Activated naive CD4-positive, alpha-beta T cell treated with anti-CD3 and anti-CD28 coated beads, Interleukin-2, amount 10 ng/mL, durations not matched to agents 7 days and 5 days (primary cell): ENCODE results near the gene ADORA2B.
"Not testable (repeated sequence)": the region's sequence is repeated elsewhere in the genome, so short reads cannot be mapped to it uniquely, and the experiment has no call there.

ENCODE experiments used
- CTCF ChIA-PET: fragments of 350-600 bp; sonication (Branson Sonifier 250); formaldehyde crosslinking; loops from one replicate; lab custom pipeline; 2021; ENCODE audit warnings: antibody characterized with exemption; lab: Charles Lee
- DNase-seq: peaks from one replicate; pipeline ENCODE4 v3.0.0-alpha.2; 2020
- H3K27ac Mint-ChIP-seq: one replicate; pipeline ENCODE4 v1.8.0; 2021; ENCODE audit warnings: mild to moderate bottlenecking, moderate library complexity, mixed read lengths
- H3K27me3 Mint-ChIP-seq: one replicate; pipeline ENCODE4 v1.8.0; 2021; ENCODE audit warnings: mild to moderate bottlenecking, mixed read lengths
- H3K36me3 Mint-ChIP-seq: one replicate; pipeline ENCODE4 v1.8.0; 2021; ENCODE audit warnings: mixed read lengths
- H3K4me1 Mint-ChIP-seq: one replicate; pipeline ENCODE4 v1.8.0; 2021; ENCODE audit warnings: mixed read lengths
- H3K4me3 Mint-ChIP-seq: one replicate; pipeline ENCODE4 v1.8.0; 2021; ENCODE audit warnings: mild to moderate bottlenecking, moderate library complexity, mixed read lengths
- H3K9me3 Mint-ChIP-seq: one replicate; pipeline ENCODE4 v1.8.0; 2021; ENCODE audit warnings: mixed read lengths

Gene ADORA2B

GRCh38 chr17:15935891-15936290, 9.0 kb upstream of the ADORA2B start:
- Mint-ChIP-seq H3K27ac (no peak overlapping the region), H3K4me1 (no peaks in the 10 kb centered on the region), H3K4me3 (no peak overlapping the region), H3K36me3 (no peaks in the 10 kb centered on the region), H3K27me3 (peaks cover 21% of the 10 kb centered on the region), H3K9me3 (no peaks in the 10 kb centered on the region)
- CTCF ChIA-PET = no interaction called here
- DNase-seq = no peak

- H3K9me3 Mint-ChIP-seq, H3K4me1 Mint-ChIP-seq, DNase-seq, CTCF ChIA-PET, H3K4me3 Mint-ChIP-seq, H3K27ac Mint-ChIP-seq, H3K36me3 Mint-ChIP-seq: not testable (repeated sequence)
- H3K27me3 Mint-ChIP-seq = peaks cover 20% of the 10 kb centered on the region
Measured at GRCh38 chr17:15936481-15936880, 8.4 kb upstream of the ADORA2B start.

- CTCF ChIA-PET = interaction anchor here (0.6 to 1.3 kb wide), 3 partner anchors 8 to 113 kb away, joined by 3 read pairs; no protein-coding TSS in a partner anchor
- no peak for DNase-seq
Measured at GRCh38 chr17:15941781-15942180, 3.1 kb upstream of the ADORA2B start.

GRCh38 chr17:15942207-15942833, 2.6 kb upstream of the ADORA2B start:
- Mint-ChIP-seq H3K9me3 (no peaks in the 10 kb centered on the region), H3K36me3 (no peaks in the 10 kb centered on the region), H3K4me1 (peaks cover 11% of the 10 kb centered on the region), H3K27me3 (peaks cover 64% of the 10 kb centered on the region), H3K27ac (no peak overlapping the region), H3K4me3 (no peak overlapping the region)
- DNase-seq = no peak
- CTCF ChIA-PET = interaction anchor here (0.6 to 1.0 kb wide), 2 partner anchors 8 to 46 kb away, joined by 3 read pairs; no protein-coding TSS in a partner anchor

More at GRCh38 chr17:15941781-15942180, 3.1 kb upstream of the ADORA2B start:
- Mint-ChIP-seq H3K4me3 (no peak overlapping the region), H3K27ac (no peak overlapping the region), H3K4me1 (peaks cover 11% of the 10 kb centered on the region), H3K9me3 (no peaks in the 10 kb centered on the region), H3K27me3 (peaks cover 59% of the 10 kb centered on the region), H3K36me3 (no peaks in the 10 kb centered on the region)

- peaks cover 11% of the 10 kb centered on the region for H3K4me1 Mint-ChIP-seq
- peaks cover 75% of the 10 kb centered on the region for H3K27me3 Mint-ChIP-seq
- H3K9me3 Mint-ChIP-seq = no peaks in the 10 kb centered on the region
- H3K4me3 Mint-ChIP-seq = peak overlapping the region; percentile 69
- H3K27ac Mint-ChIP-seq = no peak overlapping the region
- CTCF ChIA-PET = interaction anchor here (1.0 to 2.7 kb wide), 7 partner anchors 8 to 115 kb away, joined by 3 to 19 read pairs (median 3); partner anchors contain the start of genes TTC19 and ZSWIM7
- H3K36me3 Mint-ChIP-seq = no peaks in the 10 kb centered on the region
- DNase-seq = no peak
Measured at GRCh38 chr17:15943971-15944758, 765 bp upstream of the ADORA2B start.

DNA sequence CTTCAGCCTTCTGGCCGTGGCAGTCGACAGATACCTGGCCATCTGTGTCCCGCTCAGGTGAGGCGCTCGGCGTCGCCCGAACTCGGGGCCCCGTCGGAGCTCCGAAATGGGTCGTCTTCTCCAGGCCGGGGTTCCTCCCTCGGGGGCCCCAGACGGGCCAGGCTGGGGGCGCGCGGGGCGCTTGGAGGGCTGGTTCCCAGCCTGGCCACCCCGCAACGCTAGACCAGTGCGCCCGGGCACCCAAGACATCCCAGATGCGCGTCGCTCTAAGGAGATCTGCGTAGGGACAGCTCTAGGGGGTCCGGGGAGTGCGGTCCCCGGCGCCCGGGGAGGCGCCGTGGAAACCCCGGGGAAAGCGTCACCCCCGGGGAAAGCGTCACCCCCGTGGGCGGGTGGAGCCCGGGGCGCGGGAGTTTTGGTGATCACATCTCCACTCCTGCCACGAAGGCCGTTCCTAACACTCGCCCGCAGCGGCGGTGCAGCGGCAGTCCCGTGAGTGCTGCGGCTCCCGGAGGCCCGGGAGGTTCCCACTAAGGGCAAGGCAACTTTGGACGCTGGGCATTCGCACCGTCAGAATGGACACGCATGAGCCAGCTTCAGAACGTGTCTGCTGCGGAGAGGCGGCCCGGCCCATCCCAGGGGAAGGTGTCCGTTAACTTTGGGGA, 729 bp downstream of the ADORA2B start:
- H3K36me3 Mint-ChIP-seq = no peaks in the 10 kb centered on the region
- CTCF ChIA-PET = interaction anchor here (0.7 to 2.7 kb wide), 6 partner anchors 13 to 116 kb away, joined by 3 to 19 read pairs (median 4); partner anchors contain the start of genes TTC19 and ZSWIM7
- peak overlapping the region; percentile 73 for H3K4me3 Mint-ChIP-seq
- peaks cover 11% of the 10 kb centered on the region for H3K4me1 Mint-ChIP-seq
- no peak overlapping the region for H3K27ac Mint-ChIP-seq
- H3K9me3 Mint-ChIP-seq = no peaks in the 10 kb centered on the region
- peak; percentile 40 for DNase-seq
- peaks cover 74% of the 10 kb centered on the region for H3K27me3 Mint-ChIP-seq

DNA sequence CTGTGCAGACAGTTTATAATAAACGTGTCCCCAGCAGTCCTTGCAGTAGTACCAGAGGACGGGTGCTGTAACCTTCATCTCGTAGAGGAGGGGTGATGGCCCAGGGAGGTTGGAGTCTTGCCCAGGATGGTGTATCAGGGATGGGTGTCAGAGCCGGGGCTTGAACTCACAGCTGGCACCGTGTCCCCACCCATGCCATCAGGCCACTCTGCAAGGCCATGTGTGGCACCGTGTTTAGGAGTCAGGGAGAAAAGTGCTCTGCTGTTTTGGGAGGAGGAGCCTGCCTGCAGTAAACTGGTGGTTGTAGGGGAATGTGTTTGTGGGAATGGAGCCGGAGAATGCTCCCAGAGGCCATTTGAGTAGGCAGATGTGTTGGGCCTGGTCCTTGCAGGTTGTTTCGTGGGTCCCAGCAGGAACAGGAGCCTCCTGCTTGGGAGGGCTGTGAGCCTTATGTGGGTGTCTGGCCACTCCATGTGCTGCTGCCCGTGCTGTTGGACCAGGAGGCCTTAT, 1.7 kb downstream of the ADORA2B start:
- Mint-ChIP-seq H3K36me3 (no peaks in the 10 kb centered on the region), H3K9me3 (no peaks in the 10 kb centered on the region), H3K4me1 (peaks cover 11% of the 10 kb centered on the region), H3K27me3 (peaks cover 72% of the 10 kb centered on the region), H3K4me3 (peak overlapping the region; percentile 65), H3K27ac (no peak overlapping the region)
- CTCF ChIA-PET = interaction anchor here (1.5 to 2.7 kb wide), 3 partner anchors 51 to 53 kb away, joined by 4 to 12 read pairs (median 8); partner anchors contain the start of genes TTC19 and ZSWIM7
- no peak for DNase-seq

DNA sequence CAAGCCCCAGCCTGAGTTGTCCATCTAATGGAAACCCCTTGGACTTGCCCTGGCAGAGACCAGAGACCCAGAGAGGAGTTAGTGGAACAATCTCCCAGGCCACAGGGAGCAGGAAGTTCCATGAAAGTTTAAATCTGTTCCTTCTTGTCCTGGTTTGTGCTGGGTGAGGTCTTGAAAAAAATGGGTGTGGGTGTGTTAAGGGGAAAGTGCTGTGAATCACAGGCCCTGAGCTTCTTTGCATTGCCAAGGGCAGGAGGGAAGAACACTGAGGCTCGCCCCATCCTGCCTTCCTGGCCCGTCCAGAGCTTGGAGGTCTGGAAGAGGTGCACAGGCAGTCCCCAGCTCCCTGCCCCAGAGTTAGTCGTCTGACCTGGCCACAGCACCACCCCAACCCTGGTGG, 2.3 kb downstream of the ADORA2B start:
- Mint-ChIP-seq H3K36me3 (no peaks in the 10 kb centered on the region), H3K4me3 (no peak overlapping the region), H3K27ac (no peak overlapping the region), H3K9me3 (no peaks in the 10 kb centered on the region), H3K4me1 (peaks cover 11% of the 10 kb centered on the region), H3K27me3 (peaks cover 71% of the 10 kb centered on the region)
- CTCF ChIA-PET = interaction anchor here (1.5 to 2.7 kb wide), 2 partner anchors 50 to 52 kb away, joined by 4 to 8 read pairs; partner anchors contain the start of genes TTC19 and ZSWIM7
- no peak for DNase-seq

GRCh38 chr17:15947976-15948752, 3.2 kb downstream of the ADORA2B start:
- H3K4me1 Mint-ChIP-seq = peaks cover 11% of the 10 kb centered on the region
- no peak overlapping the region for H3K27ac Mint-ChIP-seq
- CTCF ChIA-PET = interaction anchor here (2.7 kb wide), 1 partner anchor 51 kb away, joined by 8 read pairs; the partner anchor contains the start of genes TTC19 and ZSWIM7
- H3K36me3 Mint-ChIP-seq = no peaks in the 10 kb centered on the region
- peaks cover 69% of the 10 kb centered on the region for H3K27me3 Mint-ChIP-seq
- H3K4me3 Mint-ChIP-seq = no peak overlapping the region
- DNase-seq = no peak
- H3K9me3 Mint-ChIP-seq = no peaks in the 10 kb centered on the region

DNA sequence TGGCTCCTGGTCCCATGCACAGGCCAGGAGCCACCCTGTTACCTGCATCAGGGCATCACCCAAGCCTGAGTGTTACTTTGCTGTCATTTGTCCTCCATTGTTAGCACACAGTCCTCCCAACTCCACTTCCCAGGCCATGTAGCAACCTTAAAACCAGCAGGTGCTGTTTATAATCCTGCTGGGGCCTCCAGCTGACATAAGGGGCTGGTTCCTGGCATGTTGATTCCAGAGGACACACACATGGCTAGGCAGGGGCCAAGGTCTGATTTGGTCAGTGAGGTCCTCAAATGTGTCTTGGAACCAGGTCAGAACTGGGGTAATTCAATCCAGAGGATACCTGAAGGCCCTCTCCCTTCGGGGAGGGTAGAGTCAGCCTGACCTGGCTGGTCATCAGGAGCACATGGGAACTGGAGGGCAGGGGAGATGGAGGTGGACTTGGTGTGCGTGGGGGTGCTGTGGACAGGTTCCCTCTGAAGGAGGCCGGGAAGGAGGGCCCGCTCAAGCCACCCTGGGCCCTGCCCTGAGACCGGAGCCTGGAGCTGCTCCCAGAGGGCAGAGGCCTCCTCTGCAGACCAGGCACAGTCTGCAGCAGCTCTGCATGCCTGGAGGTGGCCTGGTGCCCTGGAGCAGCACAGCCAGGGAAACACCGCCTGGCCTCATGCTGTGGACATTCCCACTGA, 6.6 kb downstream of the ADORA2B start:
- no peak for DNase-seq
- Mint-ChIP-seq H3K9me3 (no peaks in the 10 kb centered on the region), H3K36me3 (no peaks in the 10 kb centered on the region), H3K4me1 (no peaks in the 10 kb centered on the region), H3K27me3 (peaks cover 56% of the 10 kb centered on the region), H3K27ac (no peak overlapping the region), H3K4me3 (no peak overlapping the region)
- CTCF ChIA-PET = no interaction called here

- no peaks in the 10 kb centered on the region for H3K36me3 Mint-ChIP-seq
Measured at GRCh38 chr17:15952048-15952532, 7.2 kb downstream of the ADORA2B start.

DNA sequence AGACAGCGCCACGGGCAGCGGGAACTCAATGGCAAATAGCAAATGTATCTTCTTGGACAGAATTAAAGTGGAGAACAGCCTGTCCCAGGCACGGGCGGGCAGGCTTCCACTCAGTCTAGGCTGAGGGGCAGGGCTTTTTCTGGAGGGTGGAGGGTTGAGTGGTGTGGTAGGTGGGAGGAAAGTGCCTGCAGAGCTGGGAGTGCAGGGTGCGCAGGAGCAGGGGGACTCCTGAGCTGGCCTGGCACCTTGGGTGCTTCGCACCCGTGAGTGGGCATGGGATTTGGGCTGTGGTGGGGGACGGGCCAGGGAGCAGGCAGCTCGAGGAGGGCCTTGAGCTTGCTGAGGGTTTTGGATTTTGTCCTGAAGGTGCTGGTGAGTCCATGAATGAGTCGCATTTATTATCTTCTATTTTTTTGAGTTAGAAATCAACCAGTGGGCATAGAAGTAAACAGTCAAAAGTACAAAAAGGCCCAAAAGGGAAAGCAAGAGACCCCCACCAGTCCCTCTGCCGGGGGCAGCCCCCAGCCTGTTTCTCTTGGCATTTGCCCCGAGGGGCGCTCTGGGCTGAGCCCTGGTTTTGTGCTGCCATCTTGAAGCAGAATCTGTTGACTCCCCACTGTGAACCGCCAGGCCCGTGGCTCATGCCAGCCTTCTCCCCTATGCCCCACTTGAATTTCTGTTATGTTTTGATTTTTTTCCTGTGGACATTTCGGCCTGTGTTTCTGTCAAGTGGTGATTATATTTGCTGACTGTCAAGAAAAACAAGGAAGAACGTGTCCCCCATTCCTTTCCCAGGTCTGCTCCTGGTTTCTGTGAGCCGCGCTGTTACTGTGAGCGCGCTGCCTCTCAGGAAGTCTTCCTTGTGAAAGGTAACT, 8.2 kb downstream of the ADORA2B start:
- no peak overlapping the region for H3K27ac Mint-ChIP-seq
- peaks cover 56% of the 10 kb centered on the region for H3K27me3 Mint-ChIP-seq
- DNase-seq = no peak
- H3K36me3 Mint-ChIP-seq = no peaks in the 10 kb centered on the region
- no peaks in the 10 kb centered on the region for H3K9me3 Mint-ChIP-seq
- CTCF ChIA-PET = no interaction called here
- no peak overlapping the region for H3K4me3 Mint-ChIP-seq
- peaks cover 8% of the 10 kb centered on the region for H3K4me1 Mint-ChIP-seq

More at GRCh38 chr17:15952048-15952532, 7.2 kb downstream of the ADORA2B start:
- peaks cover 55% of the 10 kb centered on the region for H3K27me3 Mint-ChIP-seq
- H3K4me1 Mint-ChIP-seq = peaks cover under 1% of the 10 kb centered on the region
- H3K27ac Mint-ChIP-seq = no peak overlapping the region
- CTCF ChIA-PET = interaction anchor here (0.6 kb wide), 1 partner anchor 9 kb away, joined by 3 read pairs; no protein-coding TSS in a partner anchor
- H3K4me3 Mint-ChIP-seq = no peak overlapping the region
- no peaks in the 10 kb centered on the region for H3K9me3 Mint-ChIP-seq
- DNase-seq = no peak
